ENCODE results near the gene PRKCD. TPM values are rescaled to one million over a fixed set of nuclear protein-coding genes. Genes with fewer than 3 reads are reported as not detected.

The PRKCD gene
- total and polyA plus RNA-seq, 9 of the 15 experiments (the other 6 are each of a cell fraction or from before 2014, with no cell fraction given) = 2.5 to 19.5 (median 6.1) TPM

GRCh38 chr3:53236112-53236841 lies 75.3 kb downstream of the PRKCD start (continued):
- TF ChIP-seq UBTF (IDR thresholded peaks at IDR 0.05; ENCODE audit: borderline replicate concordance in 1 of 2, low read depth in 2 of 2, low read length in 2 of 2) (0 out of 4 replicates have a peak, but pooled peaks of 1 of the 2 experiments have one; percentile 23), HMG20A (CRISPR knock-in tag; conservative IDR thresholded peaks at IDR 0.05) (no peak), CCAR2 (IDR thresholded peaks at IDR 0.05; ENCODE audit: low read depth, low read length) (no peak), ZNF316 (IDR thresholded peaks at IDR 0.05) (peak; percentile 97), SLC30A9 (CRISPR knock-in tag; IDR thresholded peaks at IDR 0.05) (no peak), ZNF407 (IDR thresholded peaks at IDR 0.05; ENCODE audit: low read depth) (no peak), NR0B1 (IDR thresholded peaks at IDR 0.05; ENCODE audit: partially characterized antibody) (no peak), ELF1 (tag; IDR thresholded peaks at IDR 0.05) (peak; percentile 46; the same call in 1 of the 2 replicates), CSDE1 (IDR thresholded peaks at IDR 0.05) (no peak), TOE1 (IDR thresholded peaks at IDR 0.05; ENCODE audit: borderline replicate concordance) (no peak), TOE1 (CRISPR knock-in tag; IDR thresholded peaks at IDR 0.05; ENCODE audit: borderline replicate concordance, low read depth) (no peak), PPARD (CRISPR knock-in tag; IDR thresholded peaks at IDR 0.05) (no peak), BCOR (IDR thresholded peaks at IDR 0.05) (no peak), ZNF134 (CRISPR knock-in tag; conservative IDR thresholded peaks at IDR 0.05) (0 out of 2 replicates have a peak, but pooled peaks have one; percentile 15)
- TF ChIP-seq, protein P1, sequence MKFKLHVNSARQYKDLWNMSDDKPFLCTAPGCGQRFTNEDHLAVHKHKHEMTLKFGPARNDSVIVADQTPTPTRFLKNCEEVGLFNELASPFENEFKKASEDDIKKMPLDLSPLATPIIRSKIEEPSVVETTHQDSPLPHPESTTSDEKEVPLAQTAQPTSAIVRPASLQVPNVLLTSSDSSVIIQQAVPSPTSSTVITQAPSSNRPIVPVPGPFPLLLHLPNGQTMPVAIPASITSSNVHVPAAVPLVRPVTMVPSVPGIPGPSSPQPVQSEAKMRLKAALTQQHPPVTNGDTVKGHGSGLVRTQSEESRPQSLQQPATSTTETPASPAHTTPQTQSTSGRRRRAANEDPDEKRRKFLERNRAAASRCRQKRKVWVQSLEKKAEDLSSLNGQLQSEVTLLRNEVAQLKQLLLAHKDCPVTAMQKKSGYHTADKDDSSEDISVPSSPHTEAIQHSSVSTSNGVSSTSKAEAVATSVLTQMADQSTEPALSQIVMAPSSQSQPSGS (CRISPR knock-in tag; IDR thresholded peaks at IDR 0.05) = no peak
